ENCODE data around the gene CRACR2B. TPM values are rescaled to one million over a fixed set of nuclear protein-coding genes. Genes with fewer than 3 reads are reported as not detected.

Gene CRACR2B
- total and polyA plus RNA-seq, 2 donors from 2014 or later, result 16.5 to 22.6 TPM

DNA sequence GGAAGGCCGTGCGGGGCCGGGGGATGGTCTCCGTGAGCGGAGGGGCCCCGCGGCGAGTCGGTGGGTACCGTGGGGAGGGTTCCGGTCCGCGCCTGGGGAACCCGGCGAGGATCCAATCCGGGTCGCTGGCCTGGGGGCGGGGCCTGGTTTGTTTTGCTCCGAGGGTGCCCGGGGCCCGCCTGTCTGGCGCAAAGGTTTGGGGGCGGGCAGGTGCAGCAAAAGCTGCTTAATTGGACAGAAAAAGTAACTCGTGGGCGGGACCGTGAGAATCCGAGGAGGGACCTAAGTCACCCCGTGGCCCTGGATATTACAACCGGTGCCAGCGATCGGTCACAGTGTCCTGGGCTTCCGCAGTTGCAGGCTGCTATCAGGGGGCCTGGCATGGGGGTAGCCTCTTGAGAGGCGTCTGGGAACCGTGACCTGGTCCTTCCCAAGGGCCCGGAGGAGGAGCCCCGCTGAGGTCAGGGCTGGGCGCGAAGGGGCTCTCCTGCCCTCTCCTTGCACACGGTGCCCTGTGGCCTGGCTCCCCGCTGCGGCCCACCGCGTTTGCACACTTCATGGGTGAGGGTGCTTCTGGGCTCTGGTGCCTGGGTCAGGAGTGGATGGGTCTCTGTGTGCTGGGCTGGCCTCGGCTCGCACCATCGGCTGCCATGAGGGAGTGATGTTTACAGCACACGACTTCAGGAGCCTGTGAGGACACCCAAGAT is 7.6 kb upstream of the CRACR2B start:
- FAIRE-seq (no peak), DNase-seq (peak; percentile 85 to 97 (median 92))
- H3K27ac ChIP-seq (ENCODE audit: low read depth in 2 of 2, low read length in 2 of 2), result peak overlapping the region; percentile 91 to 92
- TF ChIP-seq, protein P1, sequence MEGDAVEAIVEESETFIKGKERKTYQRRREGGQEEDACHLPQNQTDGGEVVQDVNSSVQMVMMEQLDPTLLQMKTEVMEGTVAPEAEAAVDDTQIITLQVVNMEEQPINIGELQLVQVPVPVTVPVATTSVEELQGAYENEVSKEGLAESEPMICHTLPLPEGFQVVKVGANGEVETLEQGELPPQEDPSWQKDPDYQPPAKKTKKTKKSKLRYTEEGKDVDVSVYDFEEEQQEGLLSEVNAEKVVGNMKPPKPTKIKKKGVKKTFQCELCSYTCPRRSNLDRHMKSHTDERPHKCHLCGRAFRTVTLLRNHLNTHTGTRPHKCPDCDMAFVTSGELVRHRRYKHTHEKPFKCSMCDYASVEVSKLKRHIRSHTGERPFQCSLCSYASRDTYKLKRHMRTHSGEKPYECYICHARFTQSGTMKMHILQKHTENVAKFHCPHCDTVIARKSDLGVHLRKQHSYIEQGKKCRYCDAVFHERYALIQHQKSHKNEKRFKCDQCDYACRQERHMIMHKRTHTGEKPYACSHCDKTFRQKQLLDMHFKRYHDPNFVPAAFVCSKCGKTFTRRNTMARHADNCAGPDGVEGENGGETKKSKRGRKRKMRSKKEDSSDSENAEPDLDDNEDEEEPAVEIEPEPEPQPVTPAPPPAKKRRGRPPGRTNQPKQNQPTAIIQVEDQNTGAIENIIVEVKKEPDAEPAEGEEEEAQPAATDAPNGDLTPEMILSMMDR (IDR thresholded peaks at IDR 0.05; ENCODE audit: borderline replicate concordance, extremely low read depth, insufficient read depth), result no peak
- peak overlapping the region; percentile 46 to 84 (median 78) for H3K4me3 ChIP-seq (ENCODE audit: low read length in 3 of 3)
- peaks cover 0 to 26% (median 22%) of the 10 kb centered on the region in 3 donors for H3K4me1 ChIP-seq (ENCODE audit: control insufficient read depth in 2 of 3, insufficient read depth in 2 of 3, low read depth in 1 of 3, low read length in 3 of 3)
- no peaks in the 10 kb centered on the region for H3K9me3 ChIP-seq (ENCODE audit: control insufficient read depth in 2 of 3, insufficient read depth in 1 of 3, low read length in 3 of 3)
- peaks cover 0 to 4% (median 0%) of the 10 kb centered on the region in 3 donors for H3K36me3 ChIP-seq (ENCODE audit: control insufficient read depth in 2 of 3, insufficient read depth in 3 of 3, low read length in 3 of 3)
- no peaks in the 10 kb centered on the region for H3K27me3 ChIP-seq (ENCODE audit: control insufficient read depth, insufficient read depth, low read length)
- H3K9ac ChIP-seq (ENCODE audit: low read length in 3 of 3), result peak overlapping the region; percentile 16 to 82 (median 20)
- intact Hi-C loops (cut with DNase I), result no loop called here

- H3K4me3 ChIP-seq (ENCODE audit: low read length in 3 of 3), result peak overlapping the region; percentile 46 to 84 (median 78)
- TF ChIP-seq, protein P1 (IDR thresholded peaks at IDR 0.05; ENCODE audit: borderline replicate concordance, extremely low read depth, insufficient read depth), result no peak
- FAIRE-seq, result no peak
- H3K36me3 ChIP-seq (ENCODE audit: control insufficient read depth in 2 of 3, insufficient read depth in 3 of 3, low read length in 3 of 3), result peaks cover 0 to 4% (median 0%) of the 10 kb centered on the region in 3 donors
- H3K4me1 ChIP-seq (ENCODE audit: control insufficient read depth in 2 of 3, insufficient read depth in 2 of 3, low read depth in 1 of 3, low read length in 3 of 3), result peaks cover 0 to 29% (median 22%) of the 10 kb centered on the region in 3 donors
- H3K27ac ChIP-seq (ENCODE audit: low read depth in 2 of 2, low read length in 2 of 2), result peak overlapping the region; percentile 85 to 92
- H3K27me3 ChIP-seq (ENCODE audit: control insufficient read depth, insufficient read depth, low read length), result no peaks in the 10 kb centered on the region
- DNase-seq, result peak in 1 of 5 donors; percentile 93
- peak overlapping the region in 2 of 3 donors; percentile 20 to 82 for H3K9ac ChIP-seq (ENCODE audit: low read length in 3 of 3)
- H3K9me3 ChIP-seq (ENCODE audit: control insufficient read depth in 2 of 3, insufficient read depth in 1 of 3, low read length in 3 of 3), result no peaks in the 10 kb centered on the region
- intact Hi-C loops (cut with DNase I), result no loop called here
These were observed 6.8 kb upstream of the CRACR2B start for GRCh38 chr11:820655-821511.

GRCh38 chr11:821512-822371 is 6.0 kb upstream of the CRACR2B start:
- Histone ChIP-seq H3K27me3 (ENCODE audit: control insufficient read depth, insufficient read depth, low read length) (no peaks in the 10 kb centered on the region), H3K9ac (ENCODE audit: low read length in 3 of 3) (peak overlapping the region in 1 of 3 donors; percentile 82), H3K9me3 (ENCODE audit: control insufficient read depth in 2 of 3, insufficient read depth in 1 of 3, low read length in 3 of 3) (no peaks in the 10 kb centered on the region), H3K36me3 (ENCODE audit: control insufficient read depth in 2 of 3, insufficient read depth in 3 of 3, low read length in 3 of 3) (peaks cover 0 to 4% (median 0%) of the 10 kb centered on the region in 3 donors), H3K4me1 (ENCODE audit: control insufficient read depth in 2 of 3, insufficient read depth in 2 of 3, low read depth in 1 of 3, low read length in 3 of 3) (peaks cover 0 to 29% (median 22%) of the 10 kb centered on the region in 3 donors), H3K4me3 (ENCODE audit: low read length in 3 of 3) (peak overlapping the region in 2 of 3 donors; percentile 7 to 84), H3K27ac (ENCODE audit: low read depth in 2 of 2, low read length in 2 of 2) (peak overlapping the region; percentile 85 to 90)
- DNase-seq, result no peak
- no peak for FAIRE-seq
- intact Hi-C loops (cut with DNase I), result no loop called here
- TF ChIP-seq, protein P1 (IDR thresholded peaks at IDR 0.05; ENCODE audit: borderline replicate concordance, extremely low read depth, insufficient read depth), result no peak

All from kidney (tissue), 14 donors.